Esophagus muscularis mucosa (tissue), 4 donors: Measurements from ENCODE around the gene BRF1.

ENCODE experiments used
- EP300 ChIP-seq: sonication (generic); formaldehyde crosslinking; IDR thresholded peaks from one replicate; pipeline ENCODE4 v1.6.1; 2017; ENCODE audit warnings: antibody characterized with exemption
- POLR2A ChIP-seq: fragments of 450-650 bp; IDR thresholded peaks from one replicate; pipeline ENCODE4 v1.6.1; 2017; ENCODE audit warnings: antibody characterized with exemption, moderate library complexity, mild to moderate bottlenecking, low read depth
- POLR2AphosphoS5 ChIP-seq, 2 donors: sonication (generic); formaldehyde crosslinking; IDR thresholded peaks; one replicate each; pipeline ENCODE4 v1.6.1; 2017; ENCODE audit warnings: antibody characterized with exemption in 2 of 2
- TF ChIP-seq, protein P1 (sequence below), 3 experiments: fragments of 200-600 bp in 2 of 3; fragments of 450-650 bp in 1 of 3; sonication (generic) in 2 of 3; IDR thresholded peaks; one replicate each; pipeline ENCODE4 v1.5.1; 2017 to 2019; ENCODE audit warnings: antibody characterized with exemption in 3 of 3, mild to moderate bottlenecking in 2 of 3, moderate library complexity in 1 of 3

GRCh38 chr14:105313381-105314286 lies 12.8 kb upstream of the BRF1 start:
- TF ChIP-seq EP300 (no peak), POLR2A (no peak), POLR2AphosphoS5 (IDR thresholded peaks at IDR 0.05) (no peak)
- TF ChIP-seq, protein P1, sequence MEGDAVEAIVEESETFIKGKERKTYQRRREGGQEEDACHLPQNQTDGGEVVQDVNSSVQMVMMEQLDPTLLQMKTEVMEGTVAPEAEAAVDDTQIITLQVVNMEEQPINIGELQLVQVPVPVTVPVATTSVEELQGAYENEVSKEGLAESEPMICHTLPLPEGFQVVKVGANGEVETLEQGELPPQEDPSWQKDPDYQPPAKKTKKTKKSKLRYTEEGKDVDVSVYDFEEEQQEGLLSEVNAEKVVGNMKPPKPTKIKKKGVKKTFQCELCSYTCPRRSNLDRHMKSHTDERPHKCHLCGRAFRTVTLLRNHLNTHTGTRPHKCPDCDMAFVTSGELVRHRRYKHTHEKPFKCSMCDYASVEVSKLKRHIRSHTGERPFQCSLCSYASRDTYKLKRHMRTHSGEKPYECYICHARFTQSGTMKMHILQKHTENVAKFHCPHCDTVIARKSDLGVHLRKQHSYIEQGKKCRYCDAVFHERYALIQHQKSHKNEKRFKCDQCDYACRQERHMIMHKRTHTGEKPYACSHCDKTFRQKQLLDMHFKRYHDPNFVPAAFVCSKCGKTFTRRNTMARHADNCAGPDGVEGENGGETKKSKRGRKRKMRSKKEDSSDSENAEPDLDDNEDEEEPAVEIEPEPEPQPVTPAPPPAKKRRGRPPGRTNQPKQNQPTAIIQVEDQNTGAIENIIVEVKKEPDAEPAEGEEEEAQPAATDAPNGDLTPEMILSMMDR (IDR thresholded peaks at IDR 0.05), result no peak
